HG03196 (cell line): ENCODE results near the gene SMIM35.

Experiments
- ATAC-seq: cut with Tn5 transposase; IDR thresholded peaks from one replicate; pipeline ENCODE4 v1.9.1; 2021; ENCODE audit not compliant: unreplicated experiment

Gene SMIM35

DNA sequence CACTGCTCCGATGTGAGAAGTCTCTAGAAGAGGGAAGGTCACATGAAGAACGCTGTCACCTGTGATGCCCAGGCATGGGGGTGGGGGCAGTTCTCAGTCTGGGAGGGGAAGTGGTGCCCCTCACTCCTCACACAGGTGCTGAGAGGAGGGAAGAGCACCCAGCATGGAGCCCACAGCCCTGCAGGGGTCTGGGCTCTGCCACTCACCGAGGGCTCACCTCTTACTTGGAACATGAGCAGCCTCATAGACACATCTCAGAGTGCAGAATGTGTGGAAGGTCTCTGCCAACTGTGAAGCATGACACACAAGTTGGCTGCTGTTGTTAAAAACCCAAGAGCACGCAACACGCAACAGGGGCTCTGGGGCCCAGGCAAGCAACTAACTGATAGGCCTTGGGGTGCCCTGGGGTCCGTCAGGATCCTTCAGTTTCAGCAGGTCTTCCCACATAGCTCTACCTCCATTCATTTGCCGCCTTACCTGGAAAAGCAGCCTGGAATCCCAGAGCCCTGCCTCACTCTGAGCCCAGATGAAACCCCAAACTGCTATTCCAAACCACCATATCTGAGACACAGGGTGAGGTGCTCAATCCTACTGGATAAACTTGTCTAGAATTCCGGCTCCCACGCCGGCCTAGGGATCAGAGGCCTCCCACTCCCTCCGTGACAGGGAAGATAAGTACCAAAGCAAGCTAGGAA is 27.4 kb downstream of the SMIM35 start:
- no peak for ATAC-seq

DNA sequence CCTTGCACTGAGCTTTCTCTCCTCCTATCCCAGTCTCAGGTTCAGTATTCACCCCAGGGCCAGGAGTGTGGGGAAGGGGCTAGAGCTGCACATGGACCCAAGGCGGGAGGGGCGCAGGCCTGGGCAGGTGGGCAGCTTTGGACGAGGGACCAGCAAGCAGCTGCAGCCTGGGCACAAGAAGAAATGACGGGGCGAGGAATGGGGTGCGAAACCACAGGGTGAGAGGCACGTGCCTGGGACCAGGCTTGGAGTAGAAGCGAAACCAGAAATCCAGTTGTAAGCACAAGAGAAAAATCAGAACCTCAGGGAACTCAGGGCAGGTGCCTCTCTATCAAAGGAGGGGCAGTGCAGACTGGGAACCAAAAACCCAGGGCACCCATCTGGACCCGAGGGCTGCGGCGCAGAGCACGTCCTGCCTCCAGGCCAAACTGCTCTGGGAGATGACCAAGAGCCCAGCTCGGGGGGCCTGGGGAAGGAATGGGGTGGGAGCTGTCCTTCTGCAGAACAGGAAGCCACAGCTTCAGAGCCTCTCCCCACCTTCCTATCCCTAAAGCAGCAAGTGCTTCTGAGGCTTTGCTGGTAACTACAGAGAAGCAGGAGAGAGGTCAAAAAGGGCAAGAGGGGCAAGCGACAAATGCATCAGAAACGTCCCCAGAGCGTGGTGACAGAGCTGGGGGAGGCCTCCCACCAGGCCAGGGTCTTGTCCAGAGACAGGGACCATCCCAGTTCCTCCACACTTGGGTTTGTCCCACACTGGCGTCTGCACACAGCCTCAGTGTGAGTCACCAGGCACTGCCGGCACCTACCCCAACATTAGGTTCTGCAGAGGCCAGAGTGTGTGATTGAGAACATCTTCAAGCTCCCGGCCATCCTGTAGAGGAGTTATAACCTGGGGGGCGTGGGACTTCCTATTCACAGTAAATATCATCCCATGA is 28.2 kb downstream of the SMIM35 start:
- ATAC-seq: no peak

DNA sequence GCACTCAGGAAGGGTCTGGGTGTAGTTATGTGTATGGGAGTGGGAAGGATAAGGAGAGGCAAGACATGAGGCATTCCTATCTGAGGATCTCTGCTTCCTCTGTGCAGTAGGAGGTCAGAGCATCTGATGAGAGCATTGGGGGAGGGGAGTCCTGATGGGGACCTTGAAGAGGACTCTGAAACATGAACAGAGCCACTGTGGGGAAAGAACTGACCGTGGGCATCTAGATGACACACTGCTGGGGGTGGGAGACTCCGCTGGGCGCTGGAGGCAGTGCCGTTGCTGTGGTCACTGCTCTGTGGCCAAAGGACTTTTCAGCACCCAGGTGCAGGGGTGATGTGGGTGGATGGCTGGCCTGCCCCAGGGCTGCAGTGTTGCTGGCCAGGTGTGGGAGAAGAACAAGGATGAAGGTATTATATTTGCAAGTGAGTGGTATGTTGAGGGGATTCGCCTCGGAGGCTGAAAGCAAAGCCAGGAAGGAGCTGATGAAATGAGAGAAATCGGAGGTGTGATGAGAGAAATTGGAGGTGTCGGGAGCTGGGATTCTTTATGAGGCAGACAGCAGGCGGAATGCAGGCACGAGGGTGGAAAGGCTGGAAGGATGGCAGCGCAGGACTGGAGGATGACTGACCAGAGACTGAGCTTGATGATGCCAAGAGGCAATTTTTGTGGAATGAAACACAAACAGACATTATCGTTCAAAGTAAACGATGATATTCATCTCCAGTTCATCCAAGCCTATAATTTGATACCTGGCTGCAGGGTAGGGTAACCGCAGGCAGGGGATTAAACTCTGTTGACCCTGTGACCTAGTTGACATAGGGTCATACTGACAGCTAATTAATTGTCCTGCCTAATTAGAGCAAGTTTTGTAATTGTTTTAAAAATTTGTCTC is 29.3 kb downstream of the SMIM35 start:
- ATAC-seq: no peak

DNA sequence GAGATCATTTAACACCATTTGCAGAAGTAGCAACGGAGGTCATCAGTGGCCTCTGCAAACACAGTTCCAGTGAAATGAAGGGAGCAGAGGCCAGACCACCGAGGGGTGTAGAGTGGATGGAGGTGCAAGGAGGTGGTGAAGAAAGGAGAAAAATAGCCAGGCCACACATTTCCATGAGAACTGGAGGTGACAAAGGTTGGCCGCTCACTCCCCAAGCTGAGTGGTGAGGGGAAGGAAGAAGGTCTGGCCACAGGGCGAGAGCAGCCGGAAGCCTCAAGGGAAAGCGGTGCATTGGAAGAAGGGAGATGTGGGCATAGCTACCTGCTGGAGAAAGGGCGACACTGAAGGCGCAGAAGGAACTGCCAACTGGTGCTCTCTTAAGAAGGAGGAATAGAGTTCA is 30.0 kb downstream of the SMIM35 start:
- no peak for ATAC-seq

DNA sequence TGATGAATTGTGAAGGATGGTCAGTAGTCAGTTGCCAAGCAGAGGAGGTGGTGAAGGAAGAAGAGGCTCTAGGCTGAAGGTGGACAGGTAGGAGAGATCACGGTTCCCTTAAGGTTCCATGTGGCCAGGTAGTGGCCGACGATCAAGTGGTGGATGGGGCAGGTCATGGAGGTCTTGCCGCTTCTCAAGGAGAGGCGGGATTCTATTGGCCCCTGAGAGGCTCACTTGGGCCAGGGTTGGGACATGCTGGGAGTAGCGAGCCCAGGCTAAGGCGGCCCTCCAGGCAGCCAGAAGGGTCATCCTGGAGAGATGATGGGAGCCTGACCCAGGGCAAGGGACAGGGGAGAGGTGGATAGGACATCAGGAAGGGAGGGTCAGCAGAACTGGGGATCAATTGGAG is 30.8 kb downstream of the SMIM35 start:
- no peak for ATAC-seq

DNA sequence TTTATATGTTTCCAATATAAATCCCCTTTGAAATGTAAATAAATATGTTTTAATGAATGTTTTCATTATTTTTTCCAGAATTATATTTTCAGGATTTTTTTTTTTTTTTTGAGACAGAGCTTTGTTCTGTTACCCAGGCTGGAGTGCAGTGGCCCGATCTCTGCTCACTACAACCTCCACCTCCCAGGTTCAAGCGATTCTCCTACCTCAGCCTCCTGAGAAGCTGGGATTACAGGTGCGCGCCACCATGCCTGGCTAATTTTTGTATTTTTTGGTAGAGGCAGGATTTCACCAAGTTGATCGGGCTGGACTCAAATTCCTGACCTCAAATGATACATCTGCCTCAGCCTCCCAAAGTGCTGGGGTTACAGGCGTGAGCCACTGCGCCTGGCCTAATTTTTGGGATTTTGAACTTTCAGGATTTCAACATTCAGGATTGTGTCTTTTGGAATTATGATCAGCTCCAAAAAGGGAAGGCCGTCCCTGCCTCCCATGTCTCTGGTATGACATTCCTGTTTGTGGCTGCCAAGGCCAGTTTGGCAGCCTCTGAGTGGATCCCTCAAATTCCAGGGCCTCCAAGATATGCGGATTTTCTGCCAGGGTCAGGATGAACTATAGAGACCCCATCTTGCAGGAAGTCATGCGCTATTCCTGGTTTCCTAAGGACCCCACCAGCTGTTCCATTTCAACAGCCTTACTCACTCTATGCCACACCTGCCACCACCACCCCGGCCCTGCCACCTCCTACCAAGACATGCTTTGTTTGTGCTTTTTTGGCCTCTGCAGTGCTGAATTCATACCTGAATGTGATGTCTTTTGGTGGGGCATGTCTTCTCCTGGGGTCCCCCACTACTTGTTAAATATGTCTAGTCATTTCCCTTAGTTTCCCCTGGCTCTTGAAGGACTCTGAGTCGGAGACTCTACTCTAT is 31.8 kb downstream of the SMIM35 start:
- no peak for ATAC-seq

- ATAC-seq: no peak
Observed at GRCh38 chr11:118052581-118053206, 34.1 kb downstream of the SMIM35 start.

GRCh38 chr11:118051611-118052461 is 34.9 kb downstream of the SMIM35 start:
- ATAC-seq: no peak

DNA sequence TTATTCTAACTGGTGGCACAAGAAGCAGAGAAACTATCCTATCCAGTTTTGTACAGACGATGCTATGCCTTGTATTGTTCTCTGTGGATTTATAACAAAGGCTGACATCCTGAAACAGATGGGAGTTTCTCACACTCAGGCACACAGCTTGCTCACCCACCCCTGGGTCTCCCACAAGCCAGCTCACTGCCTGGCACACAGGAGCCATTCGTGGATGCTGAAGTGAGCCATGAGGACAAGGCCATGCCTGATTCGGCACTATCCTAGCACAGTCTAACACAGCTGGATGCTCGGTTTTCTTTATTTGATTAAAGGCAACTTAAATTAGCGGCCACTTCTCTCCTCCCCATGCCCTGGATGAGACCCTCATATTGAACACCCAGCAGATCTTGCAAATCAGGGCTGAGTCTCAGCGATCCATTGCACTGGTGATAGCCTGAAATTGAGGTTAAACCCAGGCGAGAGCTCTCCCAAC is 35.6 kb downstream of the SMIM35 start:
- no peak for ATAC-seq

- no peak for ATAC-seq
Observed at GRCh38 chr11:118050208-118050891, 36.4 kb downstream of the SMIM35 start.

GRCh38 chr11:118049771-118050170 is 37.0 kb downstream of the SMIM35 start:
- no peak for ATAC-seq

DNA sequence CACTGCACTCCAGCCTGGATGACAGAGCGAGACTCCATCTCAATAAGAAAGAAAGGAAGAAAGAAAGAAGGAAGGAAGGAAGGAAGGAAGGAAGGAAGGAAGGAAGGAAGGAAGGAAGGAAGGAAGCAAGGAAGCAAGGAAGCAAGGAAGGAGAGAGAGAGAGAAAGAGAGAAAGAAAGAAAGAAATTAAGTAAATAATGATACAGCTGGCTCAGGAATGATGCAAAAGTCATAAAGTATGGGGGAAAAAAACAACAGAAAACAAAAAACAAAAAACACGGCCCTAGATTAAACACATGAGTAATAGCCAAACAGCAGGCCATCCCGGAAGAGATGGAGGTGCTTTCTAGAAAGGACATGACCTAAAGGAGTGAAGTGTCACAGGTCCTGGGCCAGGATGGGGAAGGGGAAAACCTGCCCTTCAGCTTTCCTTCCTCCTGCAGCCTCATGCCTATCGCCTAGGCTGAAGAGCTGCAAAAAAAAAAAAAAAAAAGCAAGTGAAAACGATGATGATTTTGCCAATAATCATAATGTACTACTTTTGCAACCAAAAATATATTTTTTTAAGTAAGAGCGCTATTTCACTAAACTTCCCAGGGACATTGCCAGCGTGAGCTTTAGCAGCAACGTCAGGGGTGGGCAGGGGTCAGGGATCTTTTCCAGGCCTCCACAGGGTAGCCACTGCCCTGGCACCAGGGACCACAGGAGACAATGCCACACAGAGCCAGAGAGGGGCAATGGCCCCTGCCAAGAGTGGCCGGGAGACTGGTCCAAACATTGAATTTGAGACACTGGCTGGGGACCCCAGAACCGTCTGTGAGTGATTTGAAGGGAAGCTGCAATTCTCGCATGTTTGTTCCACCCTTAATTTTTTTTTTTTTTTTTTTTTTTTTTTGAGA is 38.0 kb downstream of the SMIM35 start:
- ATAC-seq: no peak

DNA sequence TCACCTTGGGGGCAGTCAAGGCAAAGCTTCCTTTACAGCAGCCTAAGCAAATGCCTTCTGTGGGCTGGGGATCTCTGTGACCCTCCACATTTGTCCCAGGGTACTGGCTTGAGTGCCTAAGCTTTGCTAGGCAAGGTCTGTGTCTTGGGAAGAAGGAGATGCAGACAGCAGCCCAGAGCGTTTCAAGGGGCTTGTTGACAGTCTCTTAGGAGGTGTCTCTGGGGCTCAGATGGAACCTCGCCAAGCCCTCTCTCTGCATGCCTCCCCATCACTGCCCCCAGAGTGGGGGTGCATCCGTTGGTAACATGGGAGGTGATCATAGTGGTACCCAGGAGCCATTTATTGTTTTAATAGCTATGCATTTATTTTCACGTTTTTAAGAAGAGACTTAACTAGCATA is 39.0 kb downstream of the SMIM35 start:
- no peak for ATAC-seq

DNA sequence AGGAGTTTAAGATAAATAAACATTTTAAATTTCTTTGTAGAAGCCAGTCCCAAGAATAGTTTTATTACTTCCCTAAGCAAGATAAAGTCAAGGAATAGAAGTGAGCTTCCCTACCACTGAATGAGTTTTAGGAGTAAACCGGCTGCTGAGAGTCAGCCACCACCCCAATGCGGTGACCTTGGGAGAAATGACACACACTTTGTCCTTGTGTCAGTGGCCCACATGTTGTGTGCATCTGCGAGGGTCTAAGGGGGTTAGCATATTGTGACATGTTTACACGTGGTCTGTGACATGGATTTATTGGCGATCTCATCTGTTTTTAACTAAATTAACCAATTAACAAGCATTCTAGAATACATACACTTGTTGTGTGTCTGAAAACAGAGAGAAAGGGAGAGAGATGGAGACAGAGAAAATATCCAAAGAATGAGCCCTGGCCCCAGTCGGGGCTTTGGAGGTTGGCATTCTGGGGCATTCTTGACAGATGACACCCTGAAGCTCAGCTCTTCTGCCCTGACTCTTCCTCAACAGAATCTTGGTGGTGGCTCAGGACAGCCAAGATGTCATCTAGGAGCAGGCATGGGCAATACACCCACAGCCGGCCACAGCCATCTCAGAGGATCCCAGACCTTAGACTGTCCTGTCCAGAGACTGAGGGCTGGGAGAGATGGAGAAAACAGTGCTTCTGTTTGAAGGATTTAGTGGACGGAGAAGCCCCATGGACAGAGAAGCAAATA is 39.6 kb downstream of the SMIM35 start:
- ATAC-seq: no peak

DNA sequence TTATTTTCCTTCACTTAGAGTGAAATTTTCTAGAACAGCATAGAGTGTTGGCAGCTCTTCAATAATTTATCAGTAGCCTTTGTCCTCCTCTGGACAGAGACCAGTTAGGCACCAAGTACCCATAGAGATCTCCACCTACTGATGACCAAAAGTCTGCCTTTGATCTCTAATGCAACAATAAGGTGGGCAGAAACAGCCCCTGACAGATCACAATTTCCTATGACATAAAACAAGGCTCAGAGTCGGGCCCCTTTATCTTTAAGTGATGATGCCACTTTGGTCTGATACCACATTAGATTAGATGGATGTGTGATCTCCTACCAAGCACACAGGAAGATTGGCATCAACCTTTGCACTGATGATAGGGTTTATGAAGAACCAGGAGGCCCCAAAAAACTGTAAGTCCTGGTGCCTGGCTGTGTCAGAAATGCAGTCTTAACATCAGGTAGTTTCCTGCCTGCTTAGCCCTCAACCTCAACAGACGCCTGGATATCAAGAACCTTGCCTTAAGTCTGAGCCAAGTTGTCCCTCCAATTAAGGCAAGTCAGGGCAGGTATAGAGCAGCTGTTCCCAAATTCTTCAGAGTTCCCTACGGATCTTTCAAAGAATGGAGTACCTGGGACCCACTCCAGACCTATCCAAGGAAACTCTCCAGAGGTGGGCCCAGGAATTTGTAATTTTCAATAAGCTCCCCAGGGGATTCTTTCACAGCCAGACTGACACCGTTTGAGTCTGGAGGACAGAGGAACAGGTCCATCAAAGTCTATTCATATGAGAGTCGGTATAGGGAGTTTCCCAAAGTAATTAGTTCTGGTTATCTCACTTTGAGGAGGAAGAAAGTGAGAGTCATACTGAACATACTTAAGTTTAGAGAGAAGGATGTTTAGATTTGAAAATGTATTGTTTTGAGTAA is 40.5 kb downstream of the SMIM35 start:
- no peak for ATAC-seq
